Body of pancreas (tissue), 4 donors: ENCODE data around the gene PCNX1.

Source experiments
- CTCF ChIP-seq, 7 experiments: fragments of 450-650 bp in 4 of 7; fragments of 200-600 bp in 3 of 7; sonication (generic) in 3 of 7; IDR thresholded peaks; one replicate each; pipeline ENCODE4 v1.5.1; 2016 to 2019; ENCODE audit warnings: antibody characterized with exemption in 7 of 7
- POLR2A ChIP-seq, 3 donors: fragments of 450-650 bp; IDR thresholded peaks; one replicate each; pipeline ENCODE4 v1.6.1; 2016; ENCODE audit warnings: antibody characterized with exemption in 3 of 3, mild to moderate bottlenecking in 2 of 3

- TF ChIP-seq POLR2A (IDR thresholded peaks at IDR 0.05) (no peak), CTCF (IDR thresholded peaks at IDR 0.05) (no peak)
Observed at GRCh38 chr14:70896317-70896716, 10.9 kb upstream of the PCNX1 start.
